GM21360 (cell line): Measurements from ENCODE around the gene DDHD1.

Experiments used
- ATAC-seq: cut with Tn5 transposase; IDR thresholded peaks from one replicate; pipeline ENCODE4 v1.9.1; 2021; ENCODE audit warnings: mild to moderate bottlenecking, moderate library complexity; ENCODE audit not compliant: unreplicated experiment

Gene DDHD1

GRCh38 chr14:53035336-53036210 is 117.5 kb downstream of the DDHD1 start:
- ATAC-seq = no peak

GRCh38 chr14:53034688-53035230 is 118.4 kb downstream of the DDHD1 start:
- no peak for ATAC-seq

- no peak for ATAC-seq
These were observed 119.1 kb downstream of the DDHD1 start for GRCh38 chr14:53034036-53034435.

- no peak for ATAC-seq
These were observed 120.2 kb downstream of the DDHD1 start for GRCh38 chr14:53032838-53033390.

GRCh38 chr14:53032161-53032803 is 120.8 kb downstream of the DDHD1 start:
- ATAC-seq = no peak

- no peak for ATAC-seq
These were observed 125.6 kb downstream of the DDHD1 start for GRCh38 chr14:53027562-53027961.

- no peak for ATAC-seq
These were observed 126.1 kb downstream of the DDHD1 start for GRCh38 chr14:53027041-53027440.

- ATAC-seq = no peak
These were observed 129.8 kb downstream of the DDHD1 start for GRCh38 chr14:53023325-53023724.

- ATAC-seq = no peak
These were observed 130.5 kb downstream of the DDHD1 start for GRCh38 chr14:53022593-53022992.

- ATAC-seq = no peak
These were observed 132.8 kb downstream of the DDHD1 start for GRCh38 chr14:53020193-53020932.

GRCh38 chr14:53019406-53019805 is 133.7 kb downstream of the DDHD1 start:
- no peak for ATAC-seq

GRCh38 chr14:53017837-53018236 is 135.3 kb downstream of the DDHD1 start:
- no peak for ATAC-seq

GRCh38 chr14:53016919-53017318 is 136.2 kb downstream of the DDHD1 start:
- no peak for ATAC-seq

- no peak for ATAC-seq
These were observed 136.6 kb downstream of the DDHD1 start for GRCh38 chr14:53016491-53016890.

- ATAC-seq = no peak
These were observed 142.1 kb downstream of the DDHD1 start for GRCh38 chr14:53011053-53011462.

GRCh38 chr14:53010193-53011040 is 142.7 kb downstream of the DDHD1 start:
- ATAC-seq = no peak

GRCh38 chr14:53006931-53007562 is 146.1 kb downstream of the DDHD1 start:
- no peak for ATAC-seq

- ATAC-seq = no peak
These were observed 148.1 kb downstream of the DDHD1 start for GRCh38 chr14:53004976-53005375.

- no peak for ATAC-seq
These were observed 149.3 kb downstream of the DDHD1 start for GRCh38 chr14:53003776-53004175.

- ATAC-seq = no peak
These were observed 150.5 kb downstream of the DDHD1 start for GRCh38 chr14:53002576-53002975.
